ENCODE results near the gene ERVH48-1. TPM values are rescaled to one million over a fixed set of nuclear protein-coding genes. Genes with fewer than 3 reads are reported as not detected.

Gene ERVH48-1
- total and polyA plus RNA-seq, 2 of the 8 experiments (the other 6 are each of a cell fraction or from before 2014, with no cell fraction given), result 4.2 to 17.7 TPM

GRCh38 chr21:42878993-42879787 is 46.2 kb downstream of the ERVH48-1 start, which contains the start of gene WDR4 (continued):
- TF ChIP-seq CHD7 (IDR thresholded peaks at IDR 0.05; ENCODE audit: insufficient replicate concordance, low read length) (no peak), HDAC6 (IDR thresholded peaks at IDR 0.05; ENCODE audit: low read depth, low read length) (no peak), CHD1 (IDR thresholded peaks at IDR 0.05; ENCODE audit: low read depth, low read length) (no peak; the same call in 1 of the 2 replicates), BACH1 (IDR thresholded peaks at IDR 0.05; ENCODE audit: low read length) (0 out of 2 replicates have a peak, but pooled peaks have one; percentile 43), POU5F1 (IDR thresholded peaks at IDR 0.05; ENCODE audit: low read depth, low read length) (no peak), JUN (IDR thresholded peaks at IDR 0.05; ENCODE audit: low read depth, low read length) (peak; percentile 62; the same call in 1 of the 2 replicates), SIRT6 (IDR thresholded peaks at IDR 0.05; ENCODE audit: low read length) (no peak), KDM4A (IDR thresholded peaks at IDR 0.05; ENCODE audit: low read depth, low read length, severe bottlenecking) (peak; percentile 98), CTBP2 (IDR thresholded peaks at IDR 0.05; ENCODE audit: borderline replicate concordance, insufficient read depth, insufficient read length, low read length) (no peak), EP300 (IDR thresholded peaks at IDR 0.05; ENCODE audit: borderline replicate concordance in 1 of 2, low read depth in 2 of 2, low read length in 2 of 2) (no peak; a peak in 1 of 3 replicates)
